Gastrocnemius medialis (tissue), 4 donors: ENCODE measurements around the gene TCP1. TPM values are rescaled to one million over a fixed set of nuclear protein-coding genes. Genes with fewer than 3 reads are reported as not detected.

ENCODE experiments used
- ATAC-seq, 2 donors: fragments of 150-250 bp; one replicate each; pipeline ENCODE4 v1.9.1; 2016
- DNase-seq, 2 donors: peaks; one replicate each; pipeline ENCODE4 v3.0.0-alpha.2; 2019
- H3K27ac ChIP-seq, 4 donors: fragments of 200-600 bp; sonication (generic); 1 replicate in 1 of 4; 2 replicates in 3 of 4; pipeline ENCODE4 v1.5.1; 2016 to 2018; ENCODE audit warnings: mild to moderate bottlenecking in 2 of 4, moderate library complexity in 1 of 4
- H3K27me3 ChIP-seq, 3 donors: fragments of 200-600 bp; sonication (generic) in 2 of 3; 1 replicate in 1 of 3; 2 replicates in 2 of 3; pipeline versions ENCODE4 v1.5.1 to v1.6.0; 2016 to 2019; ENCODE audit warnings: mild to moderate bottlenecking in 1 of 3, moderate library complexity in 1 of 3
- H3K36me3 ChIP-seq, 2 donors: fragments of 200-600 bp; sonication (generic) in 1 of 2; one replicate each; pipeline ENCODE4 v1.5.1; 2017 to 2018
- H3K4me1 ChIP-seq, 2 donors: fragments of 200-600 bp; sonication (generic) in 1 of 2; one replicate each; pipeline ENCODE4 v1.5.1; 2016 to 2017; ENCODE audit warnings: mild to moderate bottlenecking in 2 of 2
- H3K4me3 ChIP-seq, 4 donors: fragments of 200-600 bp; sonication (generic) in 3 of 4; 1 replicate in 1 of 4; 2 replicates in 3 of 4; pipeline ENCODE4 v1.5.1; 2016 to 2019; ENCODE audit warnings: mild to moderate bottlenecking in 2 of 4
- H3K9me3 ChIP-seq, 3 donors: fragments of 200-600 bp; sonication (generic) in 2 of 3; 1 replicate in 1 of 3; 2 replicates in 2 of 3; pipeline ENCODE4 v1.5.1; 2016 to 2019
- POLR2A ChIP-seq, 2 donors: fragments of 450-650 bp; IDR thresholded peaks; one replicate each; pipeline ENCODE4 v1.6.1; 2017; ENCODE audit warnings: antibody characterized with exemption in 2 of 2, mild to moderate bottlenecking in 2 of 2, moderate library complexity in 2 of 2
- in situ Hi-C, 4 donors: fragments of 200-750 bp; cut with MboI; loops; one replicate each; pipeline versions ENCODE4 v1.15.0 to v1.8.0; 2017; ENCODE audit warnings: low sequenced_read_pairs in 4 of 4
- intact Hi-C: fragments of 100-400 bp; cut with DNase I; formaldehyde crosslinking; loops from one replicate; pipeline ENCODE4 v1.15.1; 2023; ENCODE audit warnings: low total_unique reads
- total RNA-seq, 4 donors: library from RNA; depleted of rRNA; stranded (reverse); fragments of >200 nt; gene quantifications; one replicate each; pipeline versions ENCODE4 v1.1.0 to v1.2.3, GENCODE V29; 2016
- TF ChIP-seq, protein P1 (sequence below), 5 experiments: fragments of 450-650 bp in 3 of 5; fragments of 200-600 bp in 2 of 5; sonication (generic) in 2 of 5; IDR thresholded peaks in 4 of 5; conservative IDR thresholded peaks in 1 of 5; 1 replicate in 4 of 5; 2 replicates in 1 of 5; pipeline ENCODE4 v1.5.1; 2016 to 2019; ENCODE audit warnings: antibody characterized with exemption in 5 of 5, mild to moderate bottlenecking in 3 of 5, moderate library complexity in 3 of 5

Gene TCP1
- total RNA-seq, 4 donors from 2014 or later: 135 to 256 (median 166) TPM

DNA sequence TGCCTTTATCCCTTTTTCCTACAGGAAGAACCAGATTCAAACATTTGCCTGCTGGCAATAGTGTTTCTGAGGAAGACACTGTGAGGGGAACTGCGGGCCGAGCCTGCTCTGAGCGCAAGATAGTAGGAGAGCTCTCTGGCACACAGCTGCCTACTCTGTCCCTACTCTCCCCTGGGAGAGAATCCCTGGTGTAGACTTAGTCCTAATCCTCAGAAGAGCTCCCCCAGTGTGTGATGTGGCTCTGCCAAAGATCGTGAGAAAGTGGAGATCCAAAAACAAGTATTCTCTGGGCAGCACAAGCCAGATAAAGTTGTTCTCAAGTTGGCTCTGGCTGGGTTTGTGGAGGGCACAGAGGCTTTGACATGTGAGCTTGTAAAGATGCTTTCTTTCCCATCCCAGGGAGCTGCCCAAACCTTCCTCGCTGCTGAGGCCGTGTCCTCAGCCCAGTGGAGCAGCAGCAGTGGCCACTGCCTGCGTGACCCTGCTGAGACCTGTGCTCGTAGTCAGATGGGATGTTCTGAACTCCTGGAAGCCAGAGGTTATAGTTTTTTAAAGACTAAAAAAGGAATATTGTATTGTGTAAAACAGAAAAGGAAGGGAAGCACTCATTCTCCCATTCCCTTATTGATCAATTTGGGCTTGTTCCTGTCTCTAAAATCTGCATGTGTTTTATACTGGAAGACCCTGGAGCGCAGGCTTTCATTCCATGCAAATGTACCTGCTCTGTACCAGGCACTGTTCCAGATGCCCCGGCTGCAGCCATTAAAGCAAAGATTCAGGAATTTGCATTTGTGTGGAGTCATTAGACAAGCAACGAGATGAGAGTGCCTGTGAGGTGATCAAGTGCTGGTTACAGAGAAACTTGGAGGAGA lies 41.3 kb upstream of the TCP1 start:
- DNase-seq: no peak
- intact Hi-C loops: no loop called here
- in situ Hi-C loops: no loop called here
- H3K4me1 ChIP-seq: peaks cover 0 to 10% of the 10 kb centered on the region in 2 donors
- TF ChIP-seq POLR2A (IDR thresholded peaks at IDR 0.05): no peak
- TF ChIP-seq, protein P1, sequence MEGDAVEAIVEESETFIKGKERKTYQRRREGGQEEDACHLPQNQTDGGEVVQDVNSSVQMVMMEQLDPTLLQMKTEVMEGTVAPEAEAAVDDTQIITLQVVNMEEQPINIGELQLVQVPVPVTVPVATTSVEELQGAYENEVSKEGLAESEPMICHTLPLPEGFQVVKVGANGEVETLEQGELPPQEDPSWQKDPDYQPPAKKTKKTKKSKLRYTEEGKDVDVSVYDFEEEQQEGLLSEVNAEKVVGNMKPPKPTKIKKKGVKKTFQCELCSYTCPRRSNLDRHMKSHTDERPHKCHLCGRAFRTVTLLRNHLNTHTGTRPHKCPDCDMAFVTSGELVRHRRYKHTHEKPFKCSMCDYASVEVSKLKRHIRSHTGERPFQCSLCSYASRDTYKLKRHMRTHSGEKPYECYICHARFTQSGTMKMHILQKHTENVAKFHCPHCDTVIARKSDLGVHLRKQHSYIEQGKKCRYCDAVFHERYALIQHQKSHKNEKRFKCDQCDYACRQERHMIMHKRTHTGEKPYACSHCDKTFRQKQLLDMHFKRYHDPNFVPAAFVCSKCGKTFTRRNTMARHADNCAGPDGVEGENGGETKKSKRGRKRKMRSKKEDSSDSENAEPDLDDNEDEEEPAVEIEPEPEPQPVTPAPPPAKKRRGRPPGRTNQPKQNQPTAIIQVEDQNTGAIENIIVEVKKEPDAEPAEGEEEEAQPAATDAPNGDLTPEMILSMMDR (IDR thresholded peaks at IDR 0.05 in 4 of 5, conservative IDR thresholded peaks at IDR 0.05 in 1 of 5): no peak
- H3K27me3 ChIP-seq: no peaks in the 10 kb centered on the region
- H3K36me3 ChIP-seq: no peaks in the 10 kb centered on the region
- no peak overlapping the region for H3K4me3 ChIP-seq
- no peak overlapping the region for H3K27ac ChIP-seq
- no peak for ATAC-seq
- H3K9me3 ChIP-seq: no peaks in the 10 kb centered on the region

- Histone ChIP-seq H3K27me3 (no peaks in the 10 kb centered on the region), H3K36me3 (no peaks in the 10 kb centered on the region), H3K4me3 (no peak overlapping the region), H3K9me3 (no peaks in the 10 kb centered on the region), H3K27ac (no peak overlapping the region), H3K4me1 (peaks cover 0 to 10% of the 10 kb centered on the region in 2 donors)
- no peak for DNase-seq
- TF ChIP-seq, protein P1 (IDR thresholded peaks at IDR 0.05 in 4 of 5, conservative IDR thresholded peaks at IDR 0.05 in 1 of 5): no peak
- TF ChIP-seq POLR2A (IDR thresholded peaks at IDR 0.05): no peak
- no peak for ATAC-seq
- intact Hi-C loops: no loop called here
- in situ Hi-C loops: no loop called here
Observed at GRCh38 chr6:159829526-159829925, 40.1 kb upstream of the TCP1 start.

DNA sequence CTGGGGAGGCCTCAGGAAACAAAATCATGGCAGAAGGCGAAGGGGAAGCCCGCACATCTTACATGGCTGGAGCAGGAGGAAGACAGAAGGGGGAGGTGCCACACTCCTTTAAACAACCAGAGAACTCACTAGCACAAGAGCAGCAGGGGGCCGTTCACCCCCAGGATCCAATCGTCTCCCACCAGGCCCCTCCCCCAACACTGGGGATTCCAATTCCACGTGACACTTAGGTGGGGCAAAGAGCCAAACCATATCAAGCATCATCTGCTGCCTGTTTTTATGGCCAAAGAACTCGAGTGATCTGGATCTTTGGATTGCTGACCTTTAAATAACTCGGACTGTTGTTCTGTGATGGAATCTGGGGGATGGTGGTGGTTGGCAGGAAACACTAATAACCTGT lies 38.7 kb upstream of the TCP1 start:
- ATAC-seq (no peak), DNase-seq (no peak)
- Histone ChIP-seq H3K9me3 (no peaks in the 10 kb centered on the region), H3K27ac (no peak overlapping the region), H3K4me3 (no peak overlapping the region), H3K36me3 (no peaks in the 10 kb centered on the region), H3K4me1 (peaks cover 0 to 10% of the 10 kb centered on the region in 2 donors), H3K27me3 (no peaks in the 10 kb centered on the region)
- intact Hi-C loops: no loop called here
- in situ Hi-C loops: no loop called here
- TF ChIP-seq POLR2A (IDR thresholded peaks at IDR 0.05): no peak
- TF ChIP-seq, protein P1 (IDR thresholded peaks at IDR 0.05 in 4 of 5, conservative IDR thresholded peaks at IDR 0.05 in 1 of 5): no peak

- in situ Hi-C loops: no loop called here
- peak; percentile 21 to 56 for DNase-seq
- peak; percentile 76 to 87 for ATAC-seq
Observed at GRCh38 chr6:159826968-159827647, 37.7 kb upstream of the TCP1 start.

More at GRCh38 chr6:159826968-159827647, 37.7 kb upstream of the TCP1 start:
- intact Hi-C loops: no loop called here
- no peaks in the 10 kb centered on the region for H3K27me3 ChIP-seq
- no peak overlapping the region for H3K4me3 ChIP-seq
- no peaks in the 10 kb centered on the region for H3K36me3 ChIP-seq
- TF ChIP-seq, protein P1 (IDR thresholded peaks at IDR 0.05 in 4 of 5, conservative IDR thresholded peaks at IDR 0.05 in 1 of 5): no peak
- TF ChIP-seq POLR2A (IDR thresholded peaks at IDR 0.05): no peak
- H3K9me3 ChIP-seq: no peaks in the 10 kb centered on the region
- H3K4me1 ChIP-seq: peaks cover 0 to 10% of the 10 kb centered on the region in 2 donors
- peak overlapping the region in 1 of 4 donors; percentile 41 for H3K27ac ChIP-seq
